HG03565 (cell line): Measurements from ENCODE around the gene SH3RF3.

Experiments used
- ATAC-seq: cut with Tn5 transposase; IDR thresholded peaks from one replicate; pipeline ENCODE4 v1.9.1; 2021; ENCODE audit warnings: mild to moderate bottlenecking, moderate library complexity; ENCODE audit not compliant: unreplicated experiment

The SH3RF3 gene

DNA sequence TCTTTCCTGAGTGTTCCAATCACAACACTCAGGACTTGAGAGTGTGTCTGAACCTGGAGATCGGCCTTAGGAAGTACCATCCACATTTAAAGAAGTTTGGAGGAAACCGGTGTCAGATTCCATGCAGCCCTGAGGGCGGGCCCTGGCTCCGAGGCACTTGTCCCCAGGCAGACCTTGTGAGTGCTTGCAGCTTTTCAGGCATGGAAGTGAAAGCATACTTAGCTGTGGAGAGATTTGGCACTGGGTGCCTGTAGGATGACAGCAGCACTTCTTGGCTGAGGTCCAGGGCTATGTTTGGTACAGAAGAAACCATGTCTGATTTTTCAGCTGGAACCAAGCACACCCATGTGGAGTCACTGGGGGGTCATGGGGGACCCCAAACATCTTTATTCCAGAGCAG, 253.9 kb downstream of the SH3RF3 start:
- ATAC-seq = no peak

DNA sequence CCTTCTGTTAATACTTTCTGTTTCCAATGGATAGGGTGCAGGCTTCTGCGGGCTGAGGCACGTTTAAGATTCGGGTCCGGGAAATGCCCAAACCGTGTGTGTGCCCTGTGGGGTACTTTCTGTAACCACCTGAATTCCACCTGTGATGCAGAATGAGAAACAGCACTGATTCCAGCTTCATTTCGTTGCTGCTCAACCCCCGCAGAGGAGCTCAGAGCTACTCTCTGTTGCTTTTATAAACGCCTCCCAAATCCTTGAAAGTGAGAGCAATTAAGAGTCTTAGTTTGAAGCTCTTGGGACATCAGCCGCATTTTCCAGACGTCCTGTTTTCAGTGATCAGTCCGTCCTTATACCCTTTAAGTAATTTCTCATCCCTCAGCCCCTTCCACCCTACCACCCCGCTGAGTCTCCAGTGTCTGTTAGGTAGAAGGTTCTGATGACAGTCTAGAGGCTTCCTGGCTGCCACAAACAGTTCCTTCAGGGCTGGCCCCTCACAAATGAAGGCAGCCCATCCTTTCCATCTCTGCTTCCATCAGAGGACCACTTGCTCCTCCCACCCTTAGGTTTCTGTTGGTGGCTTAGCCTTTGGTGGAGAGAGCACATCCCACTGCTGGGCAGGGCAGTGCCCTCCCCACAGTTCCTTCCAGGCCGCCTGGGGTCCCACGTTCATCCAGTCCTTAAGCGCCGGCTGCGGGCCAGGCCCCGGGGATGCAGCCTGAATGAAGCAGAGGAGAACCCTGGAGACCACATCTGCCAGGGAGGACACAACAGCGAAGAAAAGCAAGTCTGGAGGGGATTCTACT, 254.7 kb downstream of the SH3RF3 start:
- ATAC-seq = no peak

DNA sequence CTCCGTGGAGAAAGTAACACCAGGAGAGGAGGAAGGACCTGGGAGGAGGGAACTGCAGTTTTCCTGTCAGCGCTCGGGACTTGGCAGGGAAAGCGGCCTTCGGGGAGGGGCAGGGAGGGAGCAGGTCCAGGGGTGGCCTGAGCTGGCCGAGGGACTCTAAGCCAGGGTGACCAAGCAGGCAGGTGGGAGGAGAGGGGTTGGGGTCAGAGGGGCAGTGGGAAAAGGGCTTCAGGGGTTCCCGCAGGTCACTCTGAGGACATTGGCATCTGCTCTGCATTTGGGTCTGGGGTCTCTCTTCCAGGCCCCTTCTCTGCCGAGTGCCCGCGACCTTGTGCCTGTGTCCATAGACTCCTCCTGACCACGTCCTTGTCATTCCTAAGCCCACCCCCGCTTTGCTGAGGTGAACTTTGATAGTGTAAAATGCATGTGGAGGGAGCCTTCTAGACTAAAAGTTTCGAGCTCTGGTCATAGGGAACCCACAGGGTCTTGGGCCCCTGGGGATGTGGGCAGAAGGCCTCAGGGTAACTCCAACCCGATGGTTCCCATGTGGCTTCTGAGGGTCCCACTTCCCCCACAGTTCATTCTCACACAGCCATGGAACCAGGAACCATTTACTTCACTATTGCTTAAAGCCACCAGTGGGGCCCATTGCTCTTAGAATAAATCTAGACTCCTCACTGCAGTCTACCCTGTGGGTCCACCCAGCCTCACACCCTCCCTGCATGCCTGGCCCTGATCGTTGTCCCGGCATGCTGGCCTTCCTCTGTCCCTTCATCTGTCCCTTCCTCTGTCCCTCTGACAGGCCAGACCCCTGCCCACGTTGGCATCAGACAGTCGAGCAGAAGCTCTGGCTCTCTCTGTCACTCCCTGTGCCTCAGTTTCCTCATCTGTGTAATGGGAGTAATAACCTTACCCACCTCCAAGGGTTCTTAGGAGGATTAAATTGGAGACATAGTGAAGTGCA, 255.6 kb downstream of the SH3RF3 start:
- no peak for ATAC-seq

DNA sequence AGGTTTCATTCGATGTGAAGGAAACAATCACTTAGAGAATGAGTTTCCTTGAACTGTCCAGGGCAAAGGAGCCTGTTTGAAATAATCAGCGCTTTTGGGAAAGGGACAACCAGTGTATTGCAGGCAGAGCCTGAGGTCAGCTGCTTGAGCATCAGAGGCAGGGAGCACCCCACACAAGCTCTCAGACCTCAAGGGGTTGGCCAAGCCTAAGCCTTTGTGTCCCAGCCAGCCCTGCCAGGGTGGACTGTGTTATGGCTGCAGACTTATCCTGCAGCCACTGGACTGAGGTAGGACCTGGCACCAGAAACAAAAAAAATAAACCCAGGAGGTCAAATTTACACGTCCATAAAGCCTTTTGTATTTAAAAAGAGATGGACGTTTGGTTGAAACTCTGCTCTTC, 256.5 kb downstream of the SH3RF3 start:
- no peak for ATAC-seq

DNA sequence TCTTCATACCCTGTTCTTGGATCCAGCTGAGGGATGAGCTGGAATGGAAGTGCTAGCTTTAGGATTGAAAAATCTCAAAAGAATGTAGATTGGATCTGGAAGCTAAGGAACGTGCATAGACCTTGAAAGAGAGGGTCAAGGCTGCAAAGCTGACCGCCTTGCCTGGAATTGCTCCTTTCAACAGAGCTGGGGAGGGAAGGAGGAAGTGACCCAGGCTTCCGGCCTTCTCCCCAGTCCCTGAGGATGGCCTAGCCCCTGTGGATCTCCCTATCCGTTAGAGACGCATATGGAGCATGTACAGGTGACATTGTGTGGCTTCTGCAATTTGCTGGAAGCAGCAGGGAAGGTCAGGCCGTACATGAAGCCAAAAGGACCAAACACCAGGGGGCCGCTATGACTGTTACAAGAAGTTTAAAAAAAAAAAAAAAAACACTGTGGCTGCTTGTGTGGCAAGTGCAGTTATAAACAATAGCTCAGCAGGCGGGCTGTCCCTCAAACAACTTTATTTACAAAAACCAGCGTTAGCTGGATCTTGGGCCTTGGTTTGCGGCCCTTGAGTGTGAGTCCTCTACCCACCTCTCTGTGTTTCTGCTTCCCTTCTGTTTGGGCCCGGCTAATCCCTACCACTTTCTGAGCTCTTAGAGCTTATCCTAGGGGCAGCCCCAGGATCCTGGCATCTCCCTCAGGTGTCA, 257.1 kb downstream of the SH3RF3 start:
- no peak for ATAC-seq

DNA sequence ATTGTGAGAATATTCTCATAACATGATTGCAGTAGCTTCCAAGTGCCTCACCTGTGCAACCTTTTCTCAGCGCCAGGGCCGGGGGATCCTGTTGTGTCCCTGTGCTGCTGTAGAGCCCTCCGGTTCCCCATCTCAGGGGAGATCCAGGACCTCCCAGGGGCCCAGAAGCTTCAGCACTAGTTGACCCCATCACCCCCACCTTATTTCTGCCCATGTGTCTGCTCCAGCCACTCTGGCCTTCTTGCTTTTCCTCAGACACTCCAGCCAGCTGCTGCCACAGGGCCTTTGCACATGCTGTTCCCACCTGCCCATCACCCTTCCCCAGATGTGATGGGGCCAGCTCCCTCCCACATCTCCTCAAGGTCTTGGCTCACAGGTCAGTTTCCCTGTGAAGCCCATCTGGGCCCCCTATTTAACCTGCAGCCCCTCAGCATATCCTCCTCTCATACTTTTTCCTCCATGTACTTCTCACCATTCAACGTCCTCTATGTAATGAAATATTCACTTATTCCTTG, 258.3 kb downstream of the SH3RF3 start:
- no peak for ATAC-seq

DNA sequence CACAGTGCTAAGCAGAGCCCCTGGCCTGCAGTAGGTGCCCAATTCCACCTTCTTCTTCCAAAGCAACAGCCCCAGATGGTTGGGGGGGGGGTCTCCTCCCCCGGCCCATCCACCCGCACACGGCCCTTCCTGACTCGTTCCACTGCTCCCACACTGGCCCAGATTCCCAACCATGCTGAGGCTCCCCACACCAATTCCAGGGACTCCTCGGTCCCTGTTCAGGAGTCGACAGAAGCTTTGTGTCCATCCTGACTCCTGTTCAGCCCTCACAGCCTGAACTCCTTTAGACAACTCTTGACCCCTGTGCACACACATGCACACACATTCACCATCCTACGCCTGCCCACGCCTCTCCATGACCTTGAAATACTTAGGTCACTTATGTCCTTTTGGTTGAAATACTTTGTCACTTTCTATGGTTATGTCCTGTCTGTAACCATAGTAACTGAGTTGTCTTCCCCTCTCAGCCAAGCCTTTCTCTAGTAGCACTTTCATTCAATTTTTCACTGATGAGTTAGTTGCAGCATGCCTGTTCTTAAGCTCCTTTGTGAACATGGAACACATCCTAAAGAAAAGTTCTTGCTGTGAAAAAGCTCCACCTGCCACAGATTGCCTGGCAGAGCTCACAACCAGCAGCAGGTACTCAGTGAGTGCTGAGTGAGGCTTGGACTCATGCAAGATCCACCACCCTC, 258.9 kb downstream of the SH3RF3 start:
- no peak for ATAC-seq

DNA sequence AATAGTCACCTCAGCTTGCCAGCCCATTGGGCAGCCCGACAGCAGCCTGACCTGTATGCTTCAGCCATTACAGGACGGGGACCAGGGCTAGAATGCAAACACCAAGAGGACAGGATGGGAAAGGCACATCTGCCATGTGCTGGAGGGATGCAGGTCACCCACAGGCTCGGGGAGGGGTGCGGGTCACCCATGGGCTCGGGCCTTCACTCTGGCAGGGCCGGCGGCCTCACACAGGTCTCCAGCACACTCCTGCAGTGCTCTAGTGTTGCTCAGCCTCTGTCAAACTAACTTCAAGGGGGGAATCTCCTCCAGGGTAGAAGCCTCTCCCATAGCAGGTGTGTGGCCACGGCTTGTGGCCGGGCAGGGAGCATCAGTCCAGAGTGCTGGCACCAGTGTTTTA, 262.2 kb downstream of the SH3RF3 start:
- ATAC-seq = no peak

DNA sequence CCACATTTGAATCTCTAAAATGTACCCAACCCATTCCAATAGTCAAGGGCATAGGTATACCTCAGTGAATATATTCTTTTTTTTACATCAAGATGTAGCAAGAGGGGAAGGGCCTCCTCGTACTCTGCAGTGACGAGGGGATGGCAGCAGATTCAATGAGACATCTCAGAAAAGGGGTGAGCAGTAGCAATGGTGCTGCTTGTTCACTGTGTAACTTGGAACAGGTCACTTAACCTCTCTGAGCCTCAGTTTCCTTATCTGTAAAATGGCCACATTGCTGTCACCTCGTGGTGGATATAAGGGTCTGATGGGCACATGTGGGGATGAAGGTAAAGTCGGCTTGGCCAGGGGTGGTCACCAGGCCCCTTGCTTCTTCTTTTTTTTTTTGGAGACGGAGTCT, 263.1 kb downstream of the SH3RF3 start:
- ATAC-seq = no peak

DNA sequence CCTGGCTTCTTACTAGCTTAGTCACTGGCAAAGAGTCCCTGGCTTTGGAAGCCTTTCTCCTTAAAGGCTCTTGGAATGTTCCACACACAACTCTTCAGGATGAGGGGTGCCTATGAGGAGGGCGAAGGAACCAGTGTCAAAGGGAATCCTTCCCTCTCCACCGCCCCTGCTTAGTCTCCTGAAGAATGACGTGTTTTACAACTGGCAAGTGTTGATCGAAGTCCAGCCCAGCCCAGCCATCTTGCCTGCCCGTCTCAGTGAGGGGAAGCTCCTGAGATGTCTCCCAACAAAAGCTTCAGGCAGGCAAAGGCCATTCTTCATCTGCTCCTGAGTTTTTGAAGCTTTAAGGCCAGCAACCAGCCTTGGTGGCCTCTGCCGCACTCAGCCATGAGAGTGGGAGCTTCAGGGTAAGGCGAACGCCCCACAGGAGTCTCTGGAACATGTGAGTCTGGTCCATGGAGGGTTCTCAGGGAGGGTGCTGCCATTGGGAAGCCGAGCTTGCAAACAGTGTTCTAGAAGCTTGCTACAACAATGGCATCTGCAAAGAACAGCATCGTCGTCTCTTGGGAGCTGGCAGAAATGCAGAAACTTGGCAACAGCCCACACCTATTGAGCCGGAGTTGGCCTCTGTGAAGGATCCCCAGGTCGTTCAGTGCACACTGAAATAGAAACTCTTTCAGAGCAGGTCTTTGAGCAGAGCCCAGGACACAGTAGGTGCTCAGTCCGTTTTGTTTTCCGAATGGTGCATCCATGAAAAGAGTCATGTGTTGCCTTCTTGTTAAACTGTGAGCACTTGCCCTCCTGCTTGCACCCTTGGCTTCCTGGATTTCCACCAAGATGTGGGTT, 264.0 kb downstream of the SH3RF3 start:
- ATAC-seq = no peak

DNA sequence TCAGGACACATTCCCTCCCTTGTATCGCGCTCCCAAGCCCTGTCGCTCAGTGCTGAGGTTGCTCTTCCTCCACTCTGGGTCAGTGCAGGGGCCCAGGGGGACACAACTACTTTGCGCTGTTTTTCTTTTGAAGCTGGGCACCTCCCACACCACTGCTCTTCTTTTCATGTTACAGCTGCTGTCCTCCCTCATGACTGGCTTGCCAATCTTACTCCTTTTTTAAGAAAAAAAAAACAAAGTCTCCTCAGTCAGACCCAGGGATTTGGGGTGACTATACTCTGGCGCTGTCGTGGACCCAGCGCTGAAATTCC, 264.6 kb downstream of the SH3RF3 start:
- no peak for ATAC-seq

DNA sequence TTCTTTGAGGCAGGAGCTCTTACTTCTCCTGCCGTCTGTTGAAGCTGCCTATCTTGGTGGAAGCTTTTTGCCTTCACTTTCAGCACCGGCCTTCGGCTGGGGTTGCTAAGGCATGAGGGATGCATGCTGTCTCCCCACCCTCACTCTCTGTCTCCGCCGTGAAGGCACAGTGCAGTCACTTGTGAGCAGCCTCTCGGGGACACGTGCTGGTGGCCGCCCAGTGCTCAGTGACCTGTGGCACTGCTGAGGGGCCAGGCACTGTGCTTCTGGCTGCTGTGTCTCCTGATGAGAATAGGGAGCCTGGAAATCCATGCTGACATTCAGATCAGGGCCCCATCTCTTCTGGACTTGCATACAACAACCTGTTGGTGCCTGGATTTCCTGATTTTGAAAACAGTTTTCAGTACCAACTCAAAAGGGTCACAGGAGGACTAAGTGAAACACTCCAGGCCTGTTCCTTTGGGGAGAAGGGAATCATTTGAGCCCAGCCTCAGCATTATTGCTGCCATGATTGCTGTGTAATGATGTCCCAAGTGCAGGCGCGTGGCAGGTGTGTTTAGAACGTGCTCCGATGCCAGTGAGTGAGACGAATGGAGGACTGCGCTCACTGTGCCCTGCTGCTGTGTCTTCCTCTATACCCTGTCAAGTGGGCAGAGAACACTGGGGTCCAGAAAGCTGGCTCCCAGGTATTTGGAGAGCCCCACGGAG, 266.6 kb downstream of the SH3RF3 start:
- ATAC-seq = no peak

DNA sequence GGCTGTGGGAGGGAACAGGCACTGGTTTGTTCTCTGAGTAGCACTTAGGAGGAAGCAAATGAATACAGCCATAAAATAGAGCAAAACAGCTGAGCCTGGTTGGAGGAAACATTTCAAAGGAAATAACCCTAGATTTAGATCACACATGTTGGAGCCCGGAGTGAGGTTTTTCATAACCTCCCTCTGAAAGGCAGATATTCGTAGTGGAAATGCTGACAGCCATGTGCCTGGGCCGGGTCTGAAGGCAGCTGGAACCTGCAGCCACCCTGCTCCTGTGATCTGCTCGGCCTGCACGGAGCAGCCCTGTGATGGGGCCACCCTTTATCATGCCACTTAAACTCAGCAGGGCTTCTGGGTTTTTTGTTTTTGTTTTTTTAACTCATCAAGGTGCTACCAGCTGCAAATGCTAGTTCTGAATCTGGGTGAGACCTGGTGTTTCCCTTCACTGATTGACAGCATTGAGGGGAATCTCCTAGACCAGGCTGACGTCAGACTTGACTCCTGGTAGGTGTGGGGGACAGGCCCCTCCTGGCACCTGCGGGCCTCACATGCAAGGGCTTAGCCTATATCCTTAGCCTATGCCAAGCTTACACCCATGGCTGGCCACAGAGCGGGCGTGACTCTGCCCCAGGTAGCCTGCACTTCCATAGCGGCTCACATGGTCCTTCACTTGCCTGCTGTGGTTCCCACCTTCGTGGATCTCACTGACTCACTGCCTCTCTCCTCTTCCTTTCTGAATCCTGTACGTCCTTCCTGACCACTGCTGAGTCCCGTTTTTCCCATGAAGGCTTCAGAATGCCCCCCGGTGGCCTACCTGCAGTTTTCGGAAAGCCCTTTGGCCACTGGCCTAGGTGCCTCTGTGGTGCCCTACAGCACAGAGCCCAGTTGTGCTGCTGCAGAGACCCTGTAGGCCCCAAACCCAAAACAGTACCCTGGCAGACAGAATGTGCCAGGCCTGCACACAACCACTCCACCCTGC, 267.5 kb downstream of the SH3RF3 start:
- no peak for ATAC-seq

DNA sequence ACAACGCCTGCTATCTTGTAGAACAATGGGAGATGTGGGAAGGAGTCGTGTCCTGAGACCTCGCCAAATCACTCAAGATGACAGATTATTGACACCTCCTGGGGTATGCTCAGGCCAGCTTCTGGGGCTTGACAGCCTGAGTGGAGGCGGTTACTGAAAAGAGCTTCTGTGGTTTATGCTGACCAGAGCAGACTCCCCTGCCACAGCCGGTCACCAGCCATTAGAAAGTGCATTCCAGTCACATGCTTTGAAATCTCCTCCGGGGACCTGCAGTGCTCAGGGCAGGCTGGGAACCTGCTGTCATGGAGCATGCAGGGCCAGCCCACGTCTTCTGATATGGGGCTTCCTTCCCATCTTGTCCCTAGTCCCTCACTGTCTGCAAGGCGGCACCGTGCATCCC, 268.9 kb downstream of the SH3RF3 start:
- no peak for ATAC-seq

DNA sequence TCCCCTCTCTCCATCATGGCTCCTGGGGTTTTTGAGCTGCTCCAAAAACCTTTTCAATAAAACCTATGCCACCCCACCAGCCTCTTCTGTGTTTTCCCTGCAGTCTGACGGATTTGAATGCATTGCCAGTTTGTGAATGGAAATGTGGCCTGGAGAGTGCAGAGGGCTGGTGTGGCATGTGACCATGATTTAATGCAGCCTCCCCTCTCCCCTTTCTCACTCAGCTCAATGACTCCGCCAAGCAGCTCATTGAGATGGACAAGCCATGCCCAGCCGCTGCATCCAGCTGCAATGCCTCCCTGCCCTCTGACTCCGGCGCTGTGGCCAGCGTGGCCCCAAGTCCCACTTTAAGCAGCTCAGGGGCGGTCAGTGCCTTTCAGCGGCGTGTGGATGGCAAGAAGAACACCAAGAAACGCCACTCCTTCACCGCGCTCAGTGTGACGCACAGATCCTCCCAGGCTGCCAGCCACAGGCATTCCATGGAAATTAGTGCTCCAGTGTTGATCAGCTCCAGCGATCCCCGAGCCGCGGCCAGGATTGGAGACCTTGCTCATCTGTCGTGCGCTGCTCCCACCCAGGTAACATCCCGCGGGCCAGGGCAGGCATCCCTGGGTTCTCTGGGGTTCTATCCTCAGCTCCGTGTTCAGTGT, 269.5 kb downstream of the SH3RF3 start:
- no peak for ATAC-seq

DNA sequence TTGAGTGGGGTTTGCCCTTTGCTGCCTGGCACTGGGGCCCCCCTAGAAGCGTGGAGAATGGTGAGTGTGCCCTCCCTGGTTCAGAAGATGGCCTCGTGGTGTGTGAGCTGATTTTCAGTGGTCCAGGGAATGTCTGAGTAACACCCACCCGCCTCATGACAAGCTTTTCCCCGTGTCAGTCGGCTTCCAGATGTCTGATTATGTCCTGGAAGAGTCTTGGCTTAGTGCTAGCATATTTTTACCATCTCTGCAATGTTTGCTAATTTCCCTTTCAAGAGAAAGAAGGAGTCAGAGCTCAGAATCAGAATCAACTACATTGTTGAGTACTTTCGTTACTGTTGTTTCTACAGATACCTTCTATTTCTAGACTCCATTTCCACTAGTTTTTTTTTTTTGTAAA, 270.1 kb downstream of the SH3RF3 start:
- ATAC-seq = no peak

DNA sequence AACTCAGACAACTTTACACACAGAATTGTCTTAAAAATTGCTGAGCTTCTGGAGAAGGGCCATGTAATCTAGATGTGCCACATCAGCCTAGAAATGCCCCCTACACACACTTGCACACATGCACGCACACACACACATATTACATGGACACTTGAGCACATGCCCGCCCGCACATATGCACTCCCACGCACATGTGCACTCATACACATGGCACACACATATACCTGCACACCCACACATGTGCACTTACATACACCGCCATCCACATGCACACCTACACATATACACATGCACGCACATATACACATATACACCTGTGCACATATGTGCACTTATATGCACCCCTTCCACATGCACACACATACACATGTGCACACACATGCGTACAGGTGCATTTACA, 271.1 kb downstream of the SH3RF3 start:
- ATAC-seq = no peak

DNA sequence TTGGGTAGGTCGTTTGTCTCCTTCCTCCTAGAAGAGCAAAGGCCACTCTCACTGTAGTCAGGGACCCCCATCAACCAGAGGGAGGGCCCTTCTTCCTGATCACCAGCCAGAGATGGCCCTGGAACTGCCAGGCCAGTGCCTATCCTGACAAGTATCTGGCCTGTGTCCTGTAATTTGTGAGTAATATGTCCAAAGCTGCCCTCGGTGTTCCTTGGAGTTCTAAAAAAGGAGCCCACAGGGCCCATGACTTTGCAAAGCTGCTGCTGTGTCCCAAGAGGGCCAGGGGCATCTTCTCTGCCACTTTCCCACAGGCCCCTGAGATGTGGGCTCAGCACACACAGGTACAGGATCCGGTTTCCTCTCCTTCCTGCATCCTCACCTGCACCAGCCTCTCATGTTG, 272.4 kb downstream of the SH3RF3 start:
- ATAC-seq = no peak
